COLO668 (cell line): ENCODE data around the gene SOST.
"Not testable (repeated sequence)": the region's sequence is repeated elsewhere in the genome, so short reads cannot be mapped to it uniquely, and the experiment has no call there.

ENCODE experiments used
- DNase-seq: peaks from one replicate; lab custom pipeline; 2025; ENCODE audit not compliant: unreplicated experiment; lab: John Stamatoyannopoulos, UW

Gene SOST

DNA sequence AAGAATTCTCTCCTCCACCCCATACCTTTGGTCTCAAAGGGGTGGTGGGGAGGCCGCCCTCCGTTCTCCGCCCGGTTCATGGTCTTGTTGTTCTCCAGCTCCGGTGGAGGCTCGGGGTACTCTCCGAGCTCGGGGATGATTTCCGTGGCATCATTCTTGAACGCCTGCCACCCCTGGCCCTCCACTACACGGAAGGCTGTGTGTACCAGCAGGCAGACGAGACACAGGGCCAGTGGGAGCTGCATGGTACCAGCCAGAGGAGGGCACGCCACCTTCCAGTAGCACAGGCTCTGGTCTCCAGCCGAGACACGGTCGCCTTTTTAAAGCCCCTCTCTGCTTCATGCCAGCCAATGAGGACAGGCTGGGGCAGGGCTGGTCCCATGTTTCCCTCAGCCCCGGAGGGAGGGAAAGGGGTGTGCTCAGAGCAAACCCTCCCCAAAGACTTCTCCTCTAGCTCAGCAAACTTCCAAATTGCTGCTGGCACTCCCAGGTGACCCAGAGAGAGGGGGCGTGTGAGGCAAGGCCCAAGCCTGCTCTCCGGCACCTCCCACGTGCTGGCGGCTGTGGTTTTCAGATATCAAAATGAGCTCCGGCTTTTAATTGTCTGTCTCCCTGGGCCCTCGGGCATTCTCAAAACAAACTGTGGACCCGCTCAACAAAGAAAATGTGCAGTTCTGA is at the start of gene SOST:
SOST (minus strand) TSS at position 295 of the 678 bp plus-strand sequence; CDS start at position 245, 50 bp downstream.
- no peak for DNase-seq

DNA sequence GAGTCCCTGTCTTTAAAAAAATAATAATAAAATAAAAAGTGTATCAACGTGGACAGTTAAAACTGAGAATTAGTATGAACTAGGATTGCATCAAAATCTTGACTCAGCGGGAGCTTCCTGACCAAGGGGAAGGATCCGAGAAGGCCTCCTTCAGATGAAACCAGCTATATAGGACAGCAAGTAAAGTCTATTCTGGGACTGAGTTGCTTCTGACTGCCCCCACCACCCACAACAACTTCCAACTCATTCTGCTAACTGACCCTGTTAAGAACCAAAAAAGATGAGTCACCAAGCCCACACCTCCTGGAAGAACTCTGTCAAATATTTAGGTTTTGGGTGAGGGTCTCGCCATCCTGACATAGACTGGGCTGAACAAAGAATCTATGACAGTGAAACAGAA is 49.5 kb upstream of the SOST start:
- no peak for DNase-seq

DNA sequence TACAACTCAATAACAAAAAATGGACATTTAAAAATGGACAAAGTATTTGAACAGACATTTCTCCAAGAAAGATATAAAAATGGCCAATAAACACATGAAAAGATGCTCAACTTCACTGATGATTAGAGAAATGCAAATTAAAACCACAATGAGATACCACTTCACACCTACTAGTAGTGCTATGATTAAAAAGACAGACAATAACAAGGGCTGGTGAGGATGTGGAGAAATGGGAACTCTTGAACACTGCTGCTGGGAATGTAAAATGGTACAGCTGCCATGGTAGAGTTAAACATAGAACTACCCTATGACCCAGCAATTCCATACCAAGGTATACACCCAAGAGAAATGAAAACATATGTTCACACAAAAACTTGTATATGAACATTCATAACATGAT is 46.5 kb upstream of the SOST start:
- no peak for DNase-seq

DNA sequence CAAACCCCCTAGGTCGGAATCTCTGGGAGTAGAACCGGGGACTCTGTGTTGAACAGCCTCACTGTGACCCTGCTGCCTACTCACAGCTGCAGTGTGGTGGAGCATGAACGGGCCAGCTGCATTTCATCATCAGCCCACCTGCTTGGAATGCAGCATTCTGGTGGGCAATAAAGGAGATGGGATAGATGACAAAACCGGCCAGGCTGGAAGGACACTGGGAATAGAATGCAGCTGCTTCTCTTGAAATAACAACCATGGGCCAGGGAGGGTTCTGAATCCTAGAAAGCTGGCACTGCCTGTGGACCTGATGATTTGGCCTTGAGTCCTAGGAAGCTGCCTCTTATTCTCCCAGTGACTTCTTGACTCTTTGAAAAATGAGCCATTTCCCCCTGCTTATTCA is 45.2 kb upstream of the SOST start:
- no peak for DNase-seq

DNA sequence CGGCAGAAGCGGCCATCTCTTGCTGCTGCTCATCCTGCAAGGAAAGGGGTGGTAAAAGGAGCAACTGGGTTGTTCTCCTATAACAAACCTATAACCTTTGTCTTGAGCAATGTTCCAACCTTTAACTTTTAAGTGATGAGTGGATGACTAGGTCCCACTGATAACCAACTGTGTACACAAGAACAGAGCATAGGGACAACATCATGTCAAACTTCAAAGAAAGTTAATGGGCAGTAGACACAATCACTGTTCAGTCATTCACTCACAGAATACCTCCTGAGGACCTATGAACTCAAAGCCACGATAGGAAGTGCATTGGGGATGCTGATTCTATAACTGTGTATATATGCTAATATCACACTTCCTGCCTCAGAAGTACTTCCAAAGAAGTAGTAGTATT is 43.3 kb upstream of the SOST start:
- DNase-seq, result no peak

DNA sequence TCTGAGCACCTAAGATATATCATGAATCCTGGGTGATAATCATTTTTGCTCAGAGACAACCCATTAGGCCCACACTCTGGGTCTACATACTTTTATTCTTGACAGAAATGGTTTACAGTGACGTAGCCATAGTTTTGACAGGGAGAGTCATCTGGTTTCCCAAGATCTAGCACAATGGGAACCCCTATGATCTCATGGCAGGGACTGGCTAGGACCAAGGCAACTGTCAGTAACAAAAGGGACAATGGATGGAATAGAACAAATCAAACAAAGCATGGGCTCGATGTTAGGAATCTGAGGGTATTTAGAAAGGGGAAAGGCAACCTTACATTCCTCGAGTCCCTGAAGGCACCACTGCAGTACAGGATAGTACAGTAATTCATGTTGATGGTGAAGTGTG is 42.1 kb upstream of the SOST start:
- DNase-seq, result no peak

DNA sequence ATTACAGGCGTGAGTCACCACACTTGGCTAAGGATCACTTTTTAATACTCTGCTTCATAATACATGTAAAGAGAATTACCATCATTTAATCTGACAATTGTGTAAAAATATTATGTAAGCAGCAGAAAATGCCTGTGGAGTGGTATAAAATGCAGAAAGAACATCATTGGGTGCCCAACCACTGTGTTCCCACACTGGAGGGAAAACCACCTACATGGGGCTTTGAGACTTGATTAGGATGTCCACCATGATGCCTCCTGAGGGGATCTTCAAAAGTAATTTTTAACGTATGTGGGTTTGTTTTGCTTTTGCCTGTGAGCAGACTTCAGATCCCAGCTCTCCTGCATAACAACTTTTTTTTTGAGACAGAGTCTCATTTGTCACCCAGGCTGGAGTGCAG is 40.5 kb upstream of the SOST start:
- no peak for DNase-seq

DNA sequence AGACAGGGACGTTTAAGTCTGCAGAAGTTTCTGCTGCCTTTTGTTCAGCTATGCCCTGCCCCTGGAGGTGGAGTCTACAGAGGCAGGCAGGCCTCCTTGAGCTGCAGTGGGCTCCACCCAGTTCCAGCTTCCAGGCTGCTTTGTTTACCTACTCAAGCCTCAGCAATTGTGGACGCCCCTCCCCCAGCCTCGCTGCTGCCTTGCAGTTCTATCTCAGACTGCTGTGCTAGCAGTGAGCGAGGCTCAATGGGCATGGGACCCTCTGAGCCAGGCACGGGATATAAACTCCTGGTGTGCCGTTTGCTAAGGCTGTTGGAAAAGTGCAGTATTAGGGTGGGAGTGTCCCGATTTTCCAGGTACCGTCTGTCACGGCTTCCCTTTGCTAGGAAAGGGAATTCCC is 39.4 kb upstream of the SOST start:
- DNase-seq, result peak; percentile 4

DNA sequence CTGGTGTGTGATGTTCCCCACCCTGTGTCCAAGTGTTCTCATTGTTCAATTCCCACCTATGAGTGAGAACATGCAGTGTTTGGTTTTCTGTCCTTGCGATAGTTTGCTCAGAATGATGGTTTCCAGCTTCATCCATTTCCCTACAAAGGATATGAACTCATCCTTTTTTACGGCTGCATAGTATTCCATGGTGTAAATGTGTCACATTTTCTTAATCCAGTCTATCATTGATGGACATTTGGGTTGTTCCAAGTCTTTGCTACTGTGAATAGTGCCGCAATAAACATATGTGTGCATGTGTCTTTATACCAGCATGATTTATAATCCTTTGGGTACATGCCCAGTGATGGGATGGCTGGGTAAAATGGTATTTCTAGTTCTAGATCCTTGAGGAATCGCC is 34.1 kb upstream of the SOST start:
- DNase-seq, result not testable (repeated sequence)

DNA sequence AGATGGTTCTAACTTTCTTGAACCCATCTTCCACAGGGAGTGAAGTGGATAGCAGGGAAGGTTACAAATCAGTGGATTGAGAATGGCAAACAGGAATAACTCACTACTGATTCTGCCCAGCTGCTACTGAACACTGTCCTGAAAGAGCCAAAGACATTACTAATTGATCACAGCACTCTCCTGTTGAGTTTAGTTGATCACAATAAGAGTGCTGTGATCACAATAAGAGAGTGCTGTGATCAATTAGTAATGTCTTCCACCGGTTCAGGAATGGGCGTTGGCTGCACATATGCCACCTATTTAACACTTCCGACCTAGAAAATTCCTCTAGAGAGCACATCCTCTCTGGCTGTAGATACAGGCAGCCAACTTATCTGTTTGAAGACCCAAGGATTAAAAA is 33.0 kb upstream of the SOST start:
- peak; percentile 2 for DNase-seq

DNA sequence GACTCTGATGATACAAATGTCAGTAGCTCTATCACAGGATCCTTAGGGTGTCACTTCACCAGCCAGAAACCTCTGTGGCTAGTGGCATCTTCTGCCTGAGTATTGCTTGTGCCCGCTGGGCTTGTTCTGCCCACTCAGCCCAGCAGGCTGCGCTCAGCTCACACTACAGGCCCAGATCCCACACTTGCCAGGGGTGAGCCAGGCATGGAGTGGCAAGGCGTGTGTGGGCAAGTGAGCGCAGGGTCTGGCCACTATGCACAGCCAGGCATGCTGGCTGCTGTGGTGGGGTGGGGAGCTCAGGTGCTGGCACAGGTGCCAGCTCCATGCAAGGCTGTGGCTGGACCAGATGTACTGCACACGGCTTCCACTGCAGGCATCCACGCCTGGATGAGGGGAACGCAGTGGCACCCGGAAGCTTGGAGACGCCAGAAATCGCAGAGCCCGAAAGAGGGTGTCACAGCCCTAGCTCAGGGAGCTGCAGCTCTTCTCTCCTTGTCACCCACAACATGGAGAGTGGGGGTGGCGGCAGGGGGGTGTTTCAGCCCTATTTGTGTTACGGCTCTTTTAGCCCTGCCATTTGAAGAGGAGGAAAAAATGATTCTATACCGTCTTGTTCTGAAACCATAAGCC is 31.8 kb upstream of the SOST start:
- peak; percentile 10 for DNase-seq

DNA sequence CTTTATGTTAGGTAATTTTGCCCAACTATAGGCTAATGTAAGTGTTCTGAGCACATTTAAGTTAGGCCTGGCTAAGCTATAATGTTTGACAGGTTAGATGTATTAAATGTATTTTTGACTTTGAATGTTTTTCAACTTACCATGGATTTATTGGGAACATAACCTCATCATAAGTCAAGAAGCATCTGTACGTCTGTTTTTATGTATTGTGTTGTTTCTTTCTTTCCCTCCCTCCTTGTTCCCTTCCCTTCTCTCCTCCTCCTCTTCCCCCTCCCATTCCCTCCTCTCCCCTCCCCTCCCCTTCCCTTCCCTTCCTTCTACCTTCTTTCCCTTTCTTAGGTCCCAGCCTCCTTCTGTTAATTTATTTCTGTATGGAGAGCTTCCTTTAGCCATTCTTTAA is 30.9 kb upstream of the SOST start:
- no peak for DNase-seq

DNA sequence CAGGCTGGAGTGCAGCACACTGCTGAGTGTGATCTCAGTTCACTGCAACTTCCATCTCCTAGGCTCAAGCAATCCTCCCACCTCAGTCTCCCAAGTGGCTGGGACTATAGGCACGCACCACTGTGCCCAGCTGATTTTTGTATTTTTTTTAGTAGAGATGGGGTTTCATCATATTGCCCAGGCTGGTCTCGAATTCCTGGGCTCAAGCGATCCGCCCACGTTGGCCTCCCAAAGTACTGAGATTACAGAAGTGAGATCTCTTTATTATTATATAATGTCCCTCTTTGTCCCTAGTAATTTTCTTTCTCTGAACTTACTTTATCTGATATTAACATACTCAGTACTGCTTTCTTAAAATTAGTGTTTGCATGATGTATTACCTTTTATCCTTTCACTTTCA is 29.9 kb upstream of the SOST start:
- DNase-seq, result no peak

DNA sequence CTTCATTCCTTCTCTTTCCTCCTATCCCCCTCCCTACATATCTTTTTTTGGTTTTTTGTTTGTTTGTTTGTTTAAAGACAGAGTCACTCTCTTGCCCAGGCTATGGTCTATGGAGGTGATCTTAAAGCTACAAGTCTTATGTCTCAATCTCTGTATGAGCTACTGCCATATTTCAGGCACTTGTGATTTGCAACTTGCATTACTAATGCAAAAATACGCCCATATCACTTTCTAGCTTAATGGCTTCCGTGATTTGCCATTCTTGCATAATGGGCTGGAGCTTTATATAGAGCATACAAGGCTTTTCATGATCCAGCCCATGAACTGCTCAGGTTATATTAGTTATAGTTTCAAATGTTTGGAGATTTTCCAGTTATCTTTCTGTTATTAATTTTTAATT is 29.1 kb upstream of the SOST start:
- no peak for DNase-seq

DNA sequence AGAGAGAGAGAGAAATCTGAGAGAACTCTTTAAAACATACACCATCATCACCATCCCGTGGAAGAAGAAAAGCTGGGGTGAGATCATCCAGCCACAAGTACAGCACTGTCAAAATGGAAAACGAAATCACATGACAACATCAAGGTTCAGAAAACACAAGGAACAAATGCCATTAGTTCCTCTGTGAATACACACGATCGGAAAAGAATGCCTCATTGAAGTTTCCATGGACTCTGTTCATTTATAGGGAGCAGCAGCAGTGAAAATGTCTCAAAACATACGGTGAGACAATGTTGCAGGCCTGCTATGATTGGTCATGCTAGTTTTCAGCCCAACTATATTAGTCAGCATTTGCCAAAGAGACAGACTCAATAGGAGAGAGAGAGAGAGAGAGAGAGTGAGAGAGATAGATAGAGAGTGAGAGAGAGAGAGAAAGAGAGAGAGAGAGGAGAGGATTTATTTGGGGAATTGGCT is 26.1 kb upstream of the SOST start:
- DNase-seq, result no peak

DNA sequence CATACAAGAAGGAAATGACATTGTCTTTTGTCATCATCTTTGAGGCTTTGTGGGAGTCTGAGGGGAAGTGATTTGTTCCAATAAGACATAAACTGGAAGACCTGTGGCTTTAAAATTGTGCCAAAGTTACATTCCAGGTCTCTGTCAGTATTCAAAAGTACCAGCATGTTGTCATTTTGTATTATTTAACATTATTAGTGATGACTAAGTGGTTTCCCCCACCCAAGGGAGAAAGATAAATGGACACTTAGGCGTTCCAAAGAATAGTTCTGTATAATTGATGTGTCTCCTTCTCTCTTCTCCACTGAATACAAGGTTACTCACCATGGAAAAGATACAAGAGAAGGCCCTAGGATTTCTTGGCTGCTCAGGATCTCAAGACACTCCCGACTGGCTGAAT is 25.5 kb upstream of the SOST start:
- DNase-seq, result no peak

DNA sequence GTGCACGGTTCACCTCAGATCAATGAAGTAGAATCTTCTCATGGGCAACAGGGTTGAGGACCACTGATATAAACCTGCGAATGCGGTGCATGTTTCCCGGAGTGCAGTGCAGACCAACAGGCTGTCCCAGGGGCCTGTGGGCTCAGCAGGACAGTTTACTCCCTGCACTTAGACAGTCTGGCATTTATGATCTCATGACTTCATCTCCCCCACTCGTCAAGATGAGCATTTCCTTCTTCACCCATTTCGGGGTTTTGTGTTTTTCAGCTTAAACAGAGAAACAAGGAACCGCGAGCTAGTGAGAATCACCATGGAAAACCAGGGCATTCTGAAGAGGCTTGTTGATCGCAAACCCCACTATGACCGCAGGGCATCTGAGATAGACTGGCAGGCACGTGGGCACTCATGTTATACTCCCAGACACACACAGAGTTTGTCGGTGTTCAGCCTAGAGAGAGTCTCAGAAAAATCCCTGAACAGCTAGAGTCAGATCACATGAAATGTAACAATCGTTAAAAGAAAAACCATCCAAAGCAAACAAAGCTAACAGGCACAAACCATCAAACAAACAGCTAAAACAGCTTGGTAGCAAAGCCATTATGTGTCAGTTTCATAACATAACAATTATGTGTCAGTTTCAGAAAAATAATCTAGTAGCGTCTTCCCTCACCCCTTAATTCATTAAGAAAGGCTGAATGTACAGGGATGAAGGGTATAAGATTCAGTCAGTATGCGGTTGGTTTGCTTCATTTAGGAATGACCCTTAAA is 24.5 kb upstream of the SOST start:
- DNase-seq, result no peak

DNA sequence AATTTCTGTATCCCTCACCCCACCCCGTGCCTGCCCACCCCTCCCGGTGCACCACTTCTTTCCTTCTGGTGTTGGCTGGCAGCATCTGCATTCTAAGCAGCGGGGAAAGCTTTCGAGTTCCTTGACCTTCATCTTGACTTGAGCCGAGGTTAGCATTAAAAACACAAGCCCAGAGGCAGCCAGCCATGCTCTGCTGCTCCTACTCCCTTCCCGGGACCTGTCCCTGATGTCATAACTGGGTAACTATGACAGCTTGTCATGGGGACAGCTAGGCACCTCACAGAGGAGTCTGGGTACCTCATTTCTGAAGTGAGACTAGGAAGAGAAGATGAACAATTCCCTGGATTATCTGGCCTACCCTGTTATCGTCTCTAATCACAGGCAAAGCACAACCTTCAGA is 21.5 kb upstream of the SOST start, which contains the start of gene CFAP97D1:
CFAP97D1 (plus strand) TSS at position 301 of the 400 bp plus-strand sequence; CDS start at position 329, 28 bp downstream.
- DNase-seq, result no peak

DNA sequence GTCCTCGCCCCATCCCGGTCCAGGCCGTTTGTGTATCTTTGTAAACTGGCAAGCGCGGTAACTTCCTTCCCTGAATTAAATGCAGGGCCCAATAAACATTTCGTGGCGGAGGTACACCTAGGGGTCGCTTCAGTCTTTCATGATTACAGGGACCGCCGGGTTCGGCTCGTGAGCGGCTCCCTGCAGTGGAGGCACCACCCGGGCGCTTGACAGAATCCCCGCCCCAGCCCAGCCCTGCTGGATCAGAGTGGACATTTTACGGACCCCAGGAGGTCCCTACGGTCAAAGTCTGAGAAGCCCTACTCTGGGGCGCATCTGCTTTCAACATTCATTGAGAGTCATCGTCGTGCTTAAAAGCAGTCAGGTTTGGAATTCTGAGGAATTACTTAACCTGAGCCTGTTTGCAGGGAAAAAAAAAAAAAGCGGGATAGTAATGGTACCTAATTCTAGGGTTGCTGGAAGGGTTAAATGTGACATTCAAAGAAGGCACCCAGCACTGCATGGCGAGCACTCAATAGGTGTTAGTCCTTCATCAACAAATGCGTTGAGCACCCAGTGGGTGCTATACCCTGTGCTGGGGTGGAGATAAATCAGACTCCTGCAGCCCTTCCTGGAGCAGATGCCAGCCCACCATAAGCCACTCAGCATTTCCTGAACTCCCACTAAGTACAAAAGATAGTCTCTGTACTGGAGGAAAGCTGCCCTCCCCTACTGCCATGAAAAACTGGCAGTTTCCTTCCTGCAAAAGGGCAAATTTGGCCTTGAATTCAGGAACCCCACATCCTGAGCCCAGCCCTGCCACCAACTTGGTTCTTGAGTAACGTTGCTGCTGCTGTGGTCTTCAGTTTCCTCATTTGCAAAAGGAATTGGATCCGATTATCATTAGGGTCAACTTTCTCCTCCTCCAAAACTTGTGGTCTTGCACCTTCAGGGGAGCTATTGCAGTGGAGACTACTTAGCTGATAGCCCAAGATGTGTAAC is 20.8 kb upstream of the SOST start:
- DNase-seq, result peak; percentile 30

DNA sequence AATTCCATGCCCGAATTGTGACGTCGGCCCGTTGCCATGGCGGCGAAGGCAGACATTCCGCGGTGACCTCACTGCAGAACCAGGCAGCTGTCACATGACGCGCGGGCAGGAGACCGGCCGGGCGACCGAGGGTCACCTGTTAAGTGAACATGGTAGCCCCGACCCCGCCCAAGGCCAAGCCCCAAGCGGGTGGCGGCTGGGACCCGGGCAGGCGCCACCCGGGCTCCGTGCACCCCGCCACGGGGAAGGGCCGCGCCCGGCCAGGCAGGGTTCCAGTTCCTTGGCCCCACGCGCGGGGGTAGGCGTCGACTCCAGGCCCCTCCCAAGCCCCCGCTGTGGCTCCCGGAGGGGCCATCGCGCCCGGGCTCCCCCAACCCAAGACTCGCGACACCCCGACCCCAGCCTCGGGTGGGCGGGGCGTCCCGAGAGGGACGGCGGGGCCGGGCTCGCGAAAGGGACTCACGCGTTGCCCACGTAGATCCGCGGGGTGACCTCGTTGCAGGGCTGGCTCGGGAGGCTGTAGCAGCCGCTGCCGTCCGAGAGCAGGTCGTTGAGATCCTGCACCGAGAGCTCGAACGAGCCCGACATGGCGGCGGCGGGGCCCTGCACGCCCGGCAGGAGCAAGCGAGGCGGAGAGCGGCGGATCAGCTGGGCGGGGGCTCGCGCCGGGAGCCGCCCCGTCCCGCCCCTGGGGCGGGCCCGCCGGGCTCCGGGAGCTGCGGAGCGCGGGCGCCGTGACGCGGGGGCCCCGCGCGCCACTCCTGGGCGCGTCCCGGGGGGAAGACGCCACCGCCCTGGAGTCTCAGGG is 19.9 kb upstream of the SOST start, which contains the start of gene DUSP3:
DUSP3 (minus strand) TSS at position 641 of the 808 bp plus-strand sequence; CDS start at position 588, 53 bp downstream.
- peak; percentile 87 for DNase-seq
